Kidney epithelial cell (primary cell): ENCODE results near the gene IQSEC1. TPM values are rescaled to one million over a fixed set of nuclear protein-coding genes. Genes with fewer than 3 reads are reported as not detected.

Experiments
- DNase-seq: peaks from one replicate; pipeline ENCODE4 v3.0.0-alpha.2; 2010; ENCODE audit warnings: low read depth
- H3K27me3 ChIP-seq: 2 replicates; pipeline ENCODE4 v1.6.0; 2011; ENCODE audit warnings: low read length; ENCODE audit not compliant: control insufficient read depth, insufficient read depth
- H3K36me3 ChIP-seq: 2 replicates; pipeline ENCODE4 v1.5.1; 2011; ENCODE audit warnings: low read length; ENCODE audit not compliant: control insufficient read depth, insufficient read depth
- H3K4me3 ChIP-seq: 2 replicates; pipeline ENCODE4 v1.5.1; 2011; ENCODE audit warnings: low read depth, mild to moderate bottlenecking, control low read depth, low read length
- total RNA-seq: library from RNA; depleted of rRNA; stranded (reverse); fragments of >200 nt; gene quantifications from 2 replicates; pipeline ENCODE4 v1.2.3, GENCODE V29; 2015
- TF ChIP-seq, protein P1 (sequence below): IDR thresholded peaks from 2 replicates; pipeline ENCODE4 v1.5.1; 2011; ENCODE audit warnings: mild to moderate bottlenecking, moderate library complexity, low read length, control low read depth, inconsistent platforms; ENCODE audit not compliant: insufficient read depth, poor library complexity, severe bottlenecking

Gene IQSEC1
- total RNA-seq, 1 donor from 2014 or later: 14.9 TPM

- TF ChIP-seq, protein P1, sequence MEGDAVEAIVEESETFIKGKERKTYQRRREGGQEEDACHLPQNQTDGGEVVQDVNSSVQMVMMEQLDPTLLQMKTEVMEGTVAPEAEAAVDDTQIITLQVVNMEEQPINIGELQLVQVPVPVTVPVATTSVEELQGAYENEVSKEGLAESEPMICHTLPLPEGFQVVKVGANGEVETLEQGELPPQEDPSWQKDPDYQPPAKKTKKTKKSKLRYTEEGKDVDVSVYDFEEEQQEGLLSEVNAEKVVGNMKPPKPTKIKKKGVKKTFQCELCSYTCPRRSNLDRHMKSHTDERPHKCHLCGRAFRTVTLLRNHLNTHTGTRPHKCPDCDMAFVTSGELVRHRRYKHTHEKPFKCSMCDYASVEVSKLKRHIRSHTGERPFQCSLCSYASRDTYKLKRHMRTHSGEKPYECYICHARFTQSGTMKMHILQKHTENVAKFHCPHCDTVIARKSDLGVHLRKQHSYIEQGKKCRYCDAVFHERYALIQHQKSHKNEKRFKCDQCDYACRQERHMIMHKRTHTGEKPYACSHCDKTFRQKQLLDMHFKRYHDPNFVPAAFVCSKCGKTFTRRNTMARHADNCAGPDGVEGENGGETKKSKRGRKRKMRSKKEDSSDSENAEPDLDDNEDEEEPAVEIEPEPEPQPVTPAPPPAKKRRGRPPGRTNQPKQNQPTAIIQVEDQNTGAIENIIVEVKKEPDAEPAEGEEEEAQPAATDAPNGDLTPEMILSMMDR: no peak
- H3K4me3 ChIP-seq: no peak overlapping the region
- no peak for DNase-seq
- H3K27me3 ChIP-seq: peaks cover 75% of the 10 kb centered on the region
- no peaks in the 10 kb centered on the region for H3K36me3 ChIP-seq
Measured at GRCh38 chr3:13042715-13043271, 30.4 kb downstream of the IQSEC1 start.

DNA sequence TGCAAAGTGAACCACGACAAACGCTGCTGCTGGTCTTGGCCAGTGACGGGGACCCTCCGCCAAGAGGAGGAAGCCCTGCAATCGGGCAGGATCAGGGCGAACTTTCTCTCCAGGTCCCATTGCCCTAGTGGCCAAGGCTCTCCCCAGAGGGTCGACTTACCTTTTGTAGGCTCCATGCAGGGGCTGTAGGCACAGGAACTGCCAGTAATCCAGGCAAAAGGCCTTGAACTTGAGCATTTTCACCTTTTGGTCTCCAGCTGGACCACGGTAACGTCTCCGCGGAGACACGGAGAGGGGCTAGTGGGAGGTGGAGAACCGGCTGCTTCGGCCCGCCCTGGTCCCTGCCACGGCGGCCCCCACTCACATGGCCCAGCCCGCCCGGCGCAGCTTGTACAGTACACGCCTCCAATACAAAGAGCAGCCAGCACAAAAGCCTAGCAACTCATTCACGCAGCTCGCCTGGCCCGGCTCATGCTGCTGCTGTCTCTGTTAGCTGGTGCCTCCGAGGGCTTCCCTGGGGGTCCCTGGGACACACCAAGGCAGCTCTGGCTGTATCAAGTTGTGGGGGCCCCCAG is 31.0 kb downstream of the IQSEC1 start:
- Histone ChIP-seq H3K36me3 (no peaks in the 10 kb centered on the region), H3K4me3 (no peak overlapping the region), H3K27me3 (peaks cover 73% of the 10 kb centered on the region)
- no peak for DNase-seq
- TF ChIP-seq, protein P1: no peak

- H3K27me3 ChIP-seq: peaks cover 72% of the 10 kb centered on the region
- H3K36me3 ChIP-seq: no peaks in the 10 kb centered on the region
- no peak for DNase-seq
- TF ChIP-seq, protein P1: no peak
- H3K4me3 ChIP-seq: no peak overlapping the region
Measured at GRCh38 chr3:13041113-13041776, 32.0 kb downstream of the IQSEC1 start.

GRCh38 chr3:13040361-13041074 is 32.7 kb downstream of the IQSEC1 start:
- TF ChIP-seq, protein P1: no peak
- DNase-seq: no peak
- Histone ChIP-seq H3K4me3 (no peak overlapping the region), H3K36me3 (no peaks in the 10 kb centered on the region), H3K27me3 (peaks cover 68% of the 10 kb centered on the region)

DNA sequence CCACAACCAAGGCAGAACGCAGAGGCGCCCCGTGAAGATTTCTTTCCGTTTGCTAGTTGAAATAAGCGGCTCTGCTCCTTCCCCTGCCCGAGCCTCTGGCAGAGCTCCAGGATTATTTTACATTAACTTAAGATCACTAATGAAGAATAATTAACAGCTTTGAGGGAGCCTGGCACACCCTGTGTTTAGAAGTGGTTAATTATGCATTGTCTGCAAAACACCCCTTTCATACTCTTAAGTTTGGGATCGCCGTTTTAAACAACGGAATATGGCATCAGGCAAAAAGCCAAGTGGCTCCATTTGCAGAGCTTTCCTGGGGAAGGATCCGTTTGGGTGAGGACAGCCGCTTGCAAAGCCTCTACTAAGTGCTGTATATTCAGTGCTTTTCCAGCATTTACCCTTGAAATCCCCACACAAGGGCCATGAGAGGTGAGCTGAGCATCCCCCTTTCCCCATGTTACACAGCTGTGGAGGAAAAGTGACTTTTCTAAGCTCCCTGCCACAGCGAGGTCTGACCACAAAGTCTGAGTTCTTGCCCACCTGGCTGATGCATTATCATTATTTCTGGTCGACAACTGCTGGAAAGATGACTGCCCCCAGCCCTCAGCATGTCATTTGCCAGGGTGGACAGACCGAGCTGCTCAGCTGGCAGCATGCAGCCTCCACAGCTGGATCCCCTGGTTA is 33.9 kb downstream of the IQSEC1 start:
- TF ChIP-seq, protein P1: no peak
- Histone ChIP-seq H3K4me3 (no peak overlapping the region), H3K36me3 (no peaks in the 10 kb centered on the region), H3K27me3 (peaks cover 58% of the 10 kb centered on the region)
- DNase-seq: no peak
